ENCODE data around the gene CEBPB.

DNA sequence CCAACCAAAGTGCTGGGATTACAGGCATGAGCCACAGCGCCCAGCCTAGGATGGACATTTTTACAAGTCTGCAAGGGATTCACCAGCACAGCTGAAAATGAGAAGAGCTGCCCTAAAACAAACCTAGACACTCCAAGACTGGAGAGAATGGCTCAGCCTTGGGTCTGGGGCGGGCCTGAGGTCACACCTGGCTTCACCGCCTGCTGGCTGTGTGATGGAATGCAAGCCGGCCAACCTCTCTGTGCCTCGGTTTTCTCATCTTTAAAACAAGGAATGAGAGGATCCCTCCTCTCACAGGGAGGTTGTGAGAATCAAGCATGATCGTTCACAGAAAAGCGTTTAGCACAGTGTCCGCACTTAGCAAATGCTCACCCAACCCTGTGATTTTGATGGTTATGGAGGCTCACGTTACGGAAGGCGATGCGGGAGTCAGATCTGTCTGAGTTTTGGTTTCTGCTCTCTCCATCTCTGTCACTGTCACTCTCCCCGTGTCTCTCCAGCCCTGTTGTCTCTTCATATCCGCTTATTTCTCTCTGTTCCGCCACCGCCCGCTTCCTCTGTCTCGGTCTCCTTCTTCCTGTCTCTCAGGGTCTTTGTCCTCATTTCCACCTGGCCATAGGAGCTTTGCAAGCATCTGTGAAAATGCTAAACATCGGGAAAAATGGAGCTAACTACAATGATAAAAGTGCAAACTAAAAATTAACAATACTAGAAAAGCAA lies 47.6 kb downstream of the CEBPB start:
- TF ChIP-seq, protein P1, sequence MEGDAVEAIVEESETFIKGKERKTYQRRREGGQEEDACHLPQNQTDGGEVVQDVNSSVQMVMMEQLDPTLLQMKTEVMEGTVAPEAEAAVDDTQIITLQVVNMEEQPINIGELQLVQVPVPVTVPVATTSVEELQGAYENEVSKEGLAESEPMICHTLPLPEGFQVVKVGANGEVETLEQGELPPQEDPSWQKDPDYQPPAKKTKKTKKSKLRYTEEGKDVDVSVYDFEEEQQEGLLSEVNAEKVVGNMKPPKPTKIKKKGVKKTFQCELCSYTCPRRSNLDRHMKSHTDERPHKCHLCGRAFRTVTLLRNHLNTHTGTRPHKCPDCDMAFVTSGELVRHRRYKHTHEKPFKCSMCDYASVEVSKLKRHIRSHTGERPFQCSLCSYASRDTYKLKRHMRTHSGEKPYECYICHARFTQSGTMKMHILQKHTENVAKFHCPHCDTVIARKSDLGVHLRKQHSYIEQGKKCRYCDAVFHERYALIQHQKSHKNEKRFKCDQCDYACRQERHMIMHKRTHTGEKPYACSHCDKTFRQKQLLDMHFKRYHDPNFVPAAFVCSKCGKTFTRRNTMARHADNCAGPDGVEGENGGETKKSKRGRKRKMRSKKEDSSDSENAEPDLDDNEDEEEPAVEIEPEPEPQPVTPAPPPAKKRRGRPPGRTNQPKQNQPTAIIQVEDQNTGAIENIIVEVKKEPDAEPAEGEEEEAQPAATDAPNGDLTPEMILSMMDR (IDR thresholded peaks at IDR 0.05; ENCODE audit: insufficient read depth, low read depth, low read length), result no peak
- no peak for TF ChIP-seq EZH2 (IDR thresholded peaks at IDR 0.05; ENCODE audit: insufficient read depth, low read length)

All from astrocyte (in vitro differentiated cells and primary cell).